ENCODE measurements around the gene ZFR.
"Not testable (repeated sequence)": the region's sequence is repeated elsewhere in the genome, so short reads cannot be mapped to it uniquely, and the experiment has no call there.

Gene ZFR

GRCh38 chr5:32403760-32404159 lies 40.8 kb downstream of the ZFR start:
- no peak for FAIRE-seq

- no peak for FAIRE-seq
Measured at GRCh38 chr5:32400401-32400800, 44.1 kb downstream of the ZFR start.

GRCh38 chr5:32398754-32399153 lies 45.8 kb downstream of the ZFR start:
- FAIRE-seq: not testable (repeated sequence)

- no peak for FAIRE-seq
Measured at GRCh38 chr5:32394981-32395380, 49.6 kb downstream of the ZFR start.

DNA sequence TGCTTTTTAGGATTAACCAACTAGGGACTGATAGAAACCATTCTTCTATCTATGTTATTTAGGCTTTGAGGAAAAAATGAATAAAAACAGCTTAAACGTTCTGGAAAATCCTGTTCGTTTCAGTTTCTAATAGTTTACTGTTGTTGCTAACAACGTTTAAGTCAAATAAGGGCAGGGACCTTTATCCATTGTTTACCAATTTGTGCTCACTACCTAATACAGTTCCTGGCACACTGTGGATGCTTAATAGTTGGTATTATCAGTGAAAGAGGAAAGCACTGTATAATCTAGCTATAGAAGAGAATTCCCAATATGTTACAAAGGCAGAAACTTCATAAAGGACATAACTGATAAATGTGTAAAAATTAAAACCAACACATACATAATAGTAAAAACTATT lies 52.5 kb downstream of the ZFR start:
- no peak for FAIRE-seq

DNA sequence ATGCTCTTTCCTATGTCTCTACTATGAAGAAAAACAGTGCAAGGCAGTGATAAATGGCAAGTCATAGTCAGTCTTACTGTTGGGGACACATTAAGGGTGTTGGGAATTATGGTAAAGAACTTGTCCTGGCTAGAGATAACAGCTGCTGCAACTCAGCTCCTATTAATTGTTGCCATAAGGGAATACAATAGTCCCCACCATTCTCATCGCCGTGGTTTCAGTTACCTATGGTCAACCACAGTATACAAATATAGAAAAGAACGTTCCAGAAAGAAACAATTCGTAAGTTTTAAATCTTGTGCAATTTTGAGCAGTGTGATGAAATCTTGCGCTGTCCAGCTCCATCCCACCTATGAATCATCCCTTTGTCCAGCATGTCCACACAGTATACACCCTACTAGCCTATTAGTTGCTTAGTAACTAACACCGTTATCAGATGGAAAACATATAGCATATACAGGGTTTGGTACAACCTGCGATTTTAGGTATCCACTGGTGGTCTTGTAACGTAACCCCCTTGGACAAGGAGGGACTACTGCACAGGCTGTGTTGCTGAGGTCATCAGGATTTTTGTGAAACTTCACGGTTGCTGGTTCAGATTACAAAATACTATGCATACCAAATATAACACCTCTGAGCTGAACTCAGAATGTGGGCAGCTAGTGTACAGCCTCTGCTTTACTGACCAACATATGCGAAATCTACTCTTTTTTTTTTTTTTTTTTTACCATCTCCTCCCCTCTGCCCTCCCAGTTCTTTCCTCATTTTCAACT lies 53.5 kb downstream of the ZFR start:
- no peak for FAIRE-seq

- no peak for FAIRE-seq
Measured at GRCh38 chr5:32388432-32389129, 56.0 kb downstream of the ZFR start.

GRCh38 chr5:32387841-32388240 lies 56.7 kb downstream of the ZFR start:
- FAIRE-seq: no peak

GRCh38 chr5:32387211-32387610 lies 57.3 kb downstream of the ZFR start:
- no peak for FAIRE-seq

GRCh38 chr5:32384621-32385020 lies 59.9 kb downstream of the ZFR start:
- no peak for FAIRE-seq

DNA sequence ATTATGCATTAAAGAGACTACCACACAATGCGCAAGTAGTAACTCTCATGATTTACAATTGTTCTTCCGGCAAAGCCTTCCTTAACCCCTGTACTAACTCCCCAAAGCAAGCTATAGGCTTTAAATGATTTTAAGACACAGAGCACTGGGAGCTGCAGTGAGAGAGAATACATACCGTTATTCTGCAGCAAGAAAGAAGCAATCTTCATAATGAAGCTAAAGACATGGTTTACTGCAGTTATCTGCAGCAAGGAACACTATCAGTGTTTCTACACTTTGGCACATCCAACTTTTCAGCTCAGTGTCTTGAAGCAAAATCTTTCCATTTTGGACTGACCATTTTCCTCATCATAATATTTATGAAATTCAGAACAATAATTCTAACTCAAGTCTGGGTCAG lies 61.0 kb downstream of the ZFR start:
- FAIRE-seq: no peak

- FAIRE-seq: no peak
Measured at GRCh38 chr5:32383065-32383464, 61.5 kb downstream of the ZFR start.

- FAIRE-seq: no peak
Measured at GRCh38 chr5:32379421-32379820, 65.1 kb downstream of the ZFR start.

DNA sequence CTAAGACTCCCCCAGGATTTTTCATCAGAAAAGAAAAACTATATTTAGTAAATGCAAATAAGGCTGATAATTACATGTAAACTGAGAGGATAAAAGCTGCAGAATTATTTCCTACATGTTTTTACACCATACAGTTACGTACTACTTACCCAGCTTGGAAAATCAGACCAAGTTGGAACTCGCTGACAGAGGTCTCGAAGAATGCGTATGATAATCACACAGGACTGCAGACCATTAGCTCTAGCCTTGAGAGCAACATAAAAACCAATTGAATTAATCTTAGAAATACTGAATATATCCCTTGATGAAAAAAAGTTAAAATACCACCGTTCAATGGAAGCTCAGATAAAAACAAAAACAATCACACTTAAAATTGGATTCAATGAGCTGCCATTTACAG lies 65.6 kb downstream of the ZFR start:
- no peak for FAIRE-seq

GRCh38 chr5:32369542-32370155 lies 74.9 kb downstream of the ZFR start:
- no peak for FAIRE-seq

GRCh38 chr5:32369032-32369431 lies 75.5 kb downstream of the ZFR start:
- FAIRE-seq: no peak

GRCh38 chr5:32367271-32367670 lies 77.3 kb downstream of the ZFR start:
- not testable (repeated sequence) for FAIRE-seq

DNA sequence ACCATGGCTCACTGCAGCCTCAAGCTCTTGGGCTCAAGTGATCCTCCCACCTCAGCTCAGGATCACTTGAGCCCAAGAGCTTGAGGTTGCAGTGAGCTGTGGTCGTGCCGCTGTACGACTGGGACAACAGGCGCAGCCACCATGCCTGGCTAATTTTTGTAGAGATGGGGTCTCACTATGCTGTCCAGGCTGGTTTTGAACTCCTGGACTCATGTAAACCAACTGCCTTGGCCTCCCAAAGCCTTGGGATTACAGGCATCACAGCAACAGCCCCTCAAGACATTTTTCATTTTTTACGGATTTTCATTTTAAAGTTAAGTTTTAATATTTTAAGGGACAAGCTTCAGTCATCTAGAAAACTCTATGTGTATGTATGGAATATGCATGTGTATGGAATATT lies 78.9 kb downstream of the ZFR start:
- FAIRE-seq: no peak

GRCh38 chr5:32363030-32363429 lies 81.5 kb downstream of the ZFR start:
- no peak for FAIRE-seq

- no peak for FAIRE-seq
Measured at GRCh38 chr5:32362527-32362926, 82.0 kb downstream of the ZFR start.

DNA sequence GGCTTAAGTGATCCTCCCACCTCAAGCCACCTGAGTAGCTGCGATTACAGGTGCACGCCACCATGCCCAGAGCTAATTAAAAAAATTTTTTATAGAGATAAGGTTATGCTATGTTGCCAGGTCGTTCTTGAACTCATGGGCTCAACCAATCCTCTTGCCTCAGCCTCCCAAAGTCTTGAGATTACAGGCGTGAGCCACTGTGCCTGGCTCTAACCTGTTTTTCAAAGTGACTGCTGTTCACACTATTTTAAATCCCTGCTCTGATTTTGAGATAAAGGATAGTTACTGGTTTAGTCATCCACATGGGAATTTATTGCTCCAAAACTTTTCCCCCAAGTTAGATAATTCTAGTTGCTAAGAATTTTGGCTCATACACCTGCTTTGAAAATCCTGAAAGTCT lies 83.6 kb downstream of the ZFR start:
- FAIRE-seq: no peak

DNA sequence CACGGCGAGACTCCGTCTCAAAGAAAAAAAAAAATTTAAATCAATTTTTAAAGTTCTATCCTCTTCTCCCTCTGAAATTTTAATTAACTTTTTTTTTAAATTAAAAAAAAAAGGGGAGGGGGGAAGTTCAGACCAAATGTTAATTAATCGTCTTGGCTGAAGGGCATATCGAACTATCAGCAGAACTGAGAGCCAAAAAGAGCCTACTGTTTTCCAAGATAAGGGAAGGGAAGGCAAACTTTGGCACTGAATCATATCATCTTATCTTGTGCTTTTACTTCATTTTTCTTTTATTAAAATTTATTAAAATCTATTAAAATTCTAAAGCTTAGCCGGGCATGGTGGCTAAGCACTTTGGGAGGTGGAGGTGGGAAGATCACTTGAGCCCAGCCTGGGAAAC lies 85.9 kb downstream of the ZFR start:
- FAIRE-seq: no peak

DNA sequence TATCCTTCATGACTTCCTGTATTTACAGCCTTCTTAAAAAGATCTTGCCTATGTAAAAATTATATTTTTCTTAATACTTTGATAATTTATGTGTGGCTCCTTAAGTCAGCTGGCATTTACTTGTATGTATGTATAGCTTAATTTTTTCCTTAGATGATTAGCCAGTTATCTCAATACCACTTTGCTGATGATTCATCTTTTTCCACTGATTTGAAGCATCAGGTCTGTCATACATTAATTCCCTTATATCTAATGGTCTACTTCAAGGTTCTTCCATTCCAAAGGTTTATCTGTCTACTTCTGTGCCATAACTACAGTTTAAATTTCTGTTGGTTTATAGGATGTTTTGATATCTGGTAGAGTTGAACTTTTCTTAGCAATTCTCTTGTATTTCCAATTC lies 86.9 kb downstream of the ZFR start:
- no peak for FAIRE-seq

GRCh38 chr5:32355686-32356085 lies 88.9 kb downstream of the ZFR start:
- no peak for FAIRE-seq

Measured in TTC549 (cell line).